ENCODE results near the gene ABCD3. TPM values are rescaled to one million over a fixed set of nuclear protein-coding genes. Genes with fewer than 3 reads are reported as not detected.

ABCD3 gene
- polyA plus RNA-seq, 2 of the 4 experiments (the other 2 are of a cell fraction) = 31.3 to 44.8 TPM

- ChIA-PET CTCF (interaction anchor here (1.1 to 2.6 kb wide), 2 partner anchors 50 to 342 kb away, joined by 3 to 13 read pairs; no protein-coding TSS in a partner anchor), POLR2A (no interaction called here)
- no peak for ATAC-seq
- FAIRE-seq = no peak
- DNase-seq (ENCODE audit: low read depth in 1 of 2, low spot score in 1 of 2) = no peak
- Histone ChIP-seq H3K27ac (peak overlapping the region; percentile 96 to 97), H3K4me3 (no peak overlapping the region), H3K4me2 (peak overlapping the region; percentile 74), H3K4me1 (peaks cover 33% of the 10 kb centered on the region), H3K9me3 (peaks cover 6% of the 10 kb centered on the region; the same call in 1 of the 3 replicates)
- WGBS (ENCODE audit: missing lambda C conversion rate) = 86% methylated on average over 2 of the region's 2 CpGs
- no peak for TF ChIP-seq MAZ (IDR thresholded peaks at IDR 0.05; ENCODE audit: borderline replicate concordance, low read depth, low read length)
These were observed 32.8 kb upstream of the ABCD3 start for GRCh38 chr1:94385308-94385929.

- no peak for FAIRE-seq
- H3K4me2 ChIP-seq = no peak overlapping the region
- 42% methylated on average over 4 of the region's 4 CpGs for WGBS (ENCODE audit: missing lambda C conversion rate)
- TF ChIP-seq ATOH8 (CRISPR knock-in tag; IDR thresholded peaks at IDR 0.05; ENCODE audit: low read depth) = no peak
- TF ChIP-seq REST (IDR thresholded peaks at IDR 0.05) = no peak
- no peak for TF ChIP-seq CBX2 (IDR thresholded peaks at IDR 0.05; ENCODE audit: borderline replicate concordance, low read depth)
- TF ChIP-seq BCL3 (IDR thresholded peaks at IDR 0.05) = no peak
- no peak for TF ChIP-seq NFE2L2 (conservative IDR thresholded peaks at IDR 0.05; ENCODE audit: low read length)
- no peak for TF ChIP-seq E2F6 (IDR thresholded peaks at IDR 0.05; ENCODE audit: borderline replicate concordance, low read depth)
- no peak for TF ChIP-seq PBX3 (IDR thresholded peaks at IDR 0.05)
- TF ChIP-seq JUNB (IDR thresholded peaks at IDR 0.05) = no peak
- no peak for TF ChIP-seq HES2 (IDR thresholded peaks at IDR 0.05)
- TF ChIP-seq SMC3 (IDR thresholded peaks at IDR 0.05) = no peak
- TF ChIP-seq HOXB13 (CRISPR knock-in tag; IDR thresholded peaks at IDR 0.05; ENCODE audit: low read depth) = no peak
- no peak for TF ChIP-seq KDM5A (IDR thresholded peaks at IDR 0.05)
- no peak for TF ChIP-seq MAX (IDR thresholded peaks at IDR 0.05)
- no peak for TF ChIP-seq CHD4 (IDR thresholded peaks at IDR 0.05; ENCODE audit: borderline replicate concordance)
- TF ChIP-seq HMGXB4 (CRISPR knock-in tag; IDR thresholded peaks at IDR 0.05; ENCODE audit: borderline replicate concordance) = no peak
- no peak for TF ChIP-seq FOSB (CRISPR knock-in tag; IDR thresholded peaks at IDR 0.05)
- ChIA-PET POLR2A (no interaction called here), CTCF (no interaction called here)
- H3K4me1 ChIP-seq = peaks cover 14% of the 10 kb centered on the region
- H3K9me3 ChIP-seq = peaks cover 6% of the 10 kb centered on the region; the same call in 1 of the 3 replicates
- no peak overlapping the region for H3K4me3 ChIP-seq
- no peak overlapping the region for H3K27ac ChIP-seq
- DNase-seq (ENCODE audit: low read depth in 1 of 2, low spot score in 1 of 2) = no peak
- ATAC-seq = no peak
These were observed 28.9 kb upstream of the ABCD3 start for GRCh38 chr1:94389298-94389697.

All from A549 (cell line).